NT2/D1 (cell line): ENCODE measurements around the gene GARRE1.

Source experiments
- YY1 ChIP-seq: IDR thresholded peaks from 2 replicates; pipeline ENCODE4 v1.6.1; 2011; ENCODE audit not compliant: insufficient read length, insufficient read depth
- ZNF274 ChIP-seq: IDR thresholded peaks from 2 replicates; pipeline ENCODE4 v1.6.1; 2011; ENCODE audit warnings: mild to moderate bottlenecking, low read depth, low read length

- TF ChIP-seq ZNF274 (no peak), YY1 (no peak)
Observed at GRCh38 chr19:34237283-34237682, 17.1 kb upstream of the GARRE1 start.
